GM19351 (cell line): ENCODE data around the gene FMNL1.
"Not testable (repeated sequence)": the region's sequence is repeated elsewhere in the genome, so short reads cannot be mapped to it uniquely, and the experiment has no call there.

ENCODE experiments used
- ATAC-seq: cut with Tn5 transposase; IDR thresholded peaks from one replicate; pipeline ENCODE4 v1.9.1; 2021; ENCODE audit warnings: mild to moderate bottlenecking, moderate library complexity; ENCODE audit not compliant: unreplicated experiment

FMNL1 gene

DNA sequence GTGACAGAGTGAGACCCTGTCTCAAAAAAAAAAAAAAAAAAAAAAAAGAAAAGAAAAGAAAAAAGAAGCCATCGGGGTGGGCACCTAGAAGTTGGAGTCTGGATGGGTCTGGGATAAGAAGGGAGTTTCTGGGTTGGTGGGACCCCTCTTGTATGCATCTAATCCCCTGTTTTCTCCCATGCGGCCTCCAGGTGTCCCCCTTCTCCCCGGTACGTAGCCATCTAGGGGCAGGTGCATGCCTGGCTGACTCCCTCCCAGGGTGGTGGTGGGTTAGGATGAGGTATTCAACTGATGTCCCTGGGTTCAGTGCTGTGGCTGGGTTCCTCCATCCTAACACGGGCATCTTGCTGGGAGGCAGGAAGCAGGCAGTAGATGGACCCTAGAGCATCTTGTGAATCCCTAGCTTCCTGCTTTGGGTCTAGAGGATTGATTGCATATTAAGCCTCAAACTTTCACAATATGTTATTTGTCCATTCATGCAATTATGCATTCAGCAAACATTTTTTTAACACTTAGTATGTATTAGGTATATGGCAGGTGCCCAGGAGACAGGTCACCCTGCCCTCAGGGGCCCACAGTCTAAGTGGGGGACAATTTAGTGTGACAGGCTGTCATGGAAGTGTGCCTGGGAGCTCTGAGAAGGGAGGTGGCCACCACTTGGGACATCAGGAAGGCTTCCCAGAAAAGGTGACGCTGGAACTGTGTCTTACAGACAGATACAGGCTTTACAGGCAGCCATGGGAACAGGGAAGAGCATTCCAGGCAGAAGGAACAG lies 13.1 kb downstream of the FMNL1 start:
- no peak for ATAC-seq

DNA sequence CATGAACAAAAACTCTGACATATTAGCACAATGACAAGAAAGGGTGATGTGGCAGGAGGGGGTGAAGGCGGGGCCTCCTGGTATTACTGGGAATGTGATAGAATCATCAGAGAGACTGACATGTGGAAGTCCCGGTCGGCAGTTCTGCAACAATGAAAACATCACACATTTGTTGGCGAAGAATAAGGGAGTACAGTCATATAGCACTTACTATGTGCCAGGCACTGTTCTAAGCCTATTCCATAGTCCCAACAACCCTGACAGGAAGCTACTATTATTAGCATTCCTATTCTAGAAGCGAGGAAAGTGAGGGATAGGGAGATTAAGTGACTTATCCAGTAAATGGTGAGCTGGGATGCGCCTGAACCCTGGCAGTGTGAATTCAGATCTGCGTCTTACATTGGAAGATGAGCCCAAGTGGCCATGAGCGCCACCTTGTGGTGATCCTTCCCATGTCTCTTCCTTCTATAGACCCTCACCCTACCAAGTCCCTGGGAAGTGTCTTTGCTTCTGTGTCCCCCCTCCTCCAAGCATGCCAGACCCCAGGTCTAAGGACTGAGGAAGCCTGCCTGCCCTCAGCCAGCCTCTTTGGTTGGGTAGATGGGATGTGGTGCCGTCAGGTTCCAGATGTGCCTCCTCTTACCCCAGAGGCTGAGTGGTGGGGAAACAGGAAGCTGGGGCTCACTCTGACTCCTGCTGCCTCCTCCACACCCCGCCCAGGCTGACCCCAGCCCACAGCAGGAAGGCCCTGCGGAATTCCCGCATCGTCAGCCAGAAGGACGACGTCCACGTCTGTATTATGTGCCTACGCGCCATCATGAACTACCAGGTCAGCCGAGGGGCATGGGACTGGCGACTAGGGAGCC lies 14.0 kb downstream of the FMNL1 start:
- no peak for ATAC-seq

DNA sequence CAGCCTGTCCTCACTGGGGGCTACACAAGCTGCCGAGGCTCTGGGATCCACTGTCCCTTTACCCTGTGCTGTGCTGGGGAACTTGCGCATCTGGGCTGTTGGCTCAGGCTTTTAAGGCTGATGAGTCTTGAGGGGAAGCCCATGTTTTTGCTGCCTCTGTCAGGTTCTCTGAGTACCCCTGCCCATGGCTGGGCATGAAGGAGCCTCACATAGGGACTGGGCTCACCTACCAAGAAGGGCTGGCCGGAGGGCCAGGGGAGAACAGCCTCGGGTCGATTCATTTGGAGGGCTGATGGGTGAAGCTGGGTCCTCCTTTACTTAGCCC lies 14.6 kb downstream of the FMNL1 start:
- ATAC-seq, result no peak

- no peak for ATAC-seq
These were observed 16.0 kb downstream of the FMNL1 start for GRCh38 chr17:45237686-45238085.

DNA sequence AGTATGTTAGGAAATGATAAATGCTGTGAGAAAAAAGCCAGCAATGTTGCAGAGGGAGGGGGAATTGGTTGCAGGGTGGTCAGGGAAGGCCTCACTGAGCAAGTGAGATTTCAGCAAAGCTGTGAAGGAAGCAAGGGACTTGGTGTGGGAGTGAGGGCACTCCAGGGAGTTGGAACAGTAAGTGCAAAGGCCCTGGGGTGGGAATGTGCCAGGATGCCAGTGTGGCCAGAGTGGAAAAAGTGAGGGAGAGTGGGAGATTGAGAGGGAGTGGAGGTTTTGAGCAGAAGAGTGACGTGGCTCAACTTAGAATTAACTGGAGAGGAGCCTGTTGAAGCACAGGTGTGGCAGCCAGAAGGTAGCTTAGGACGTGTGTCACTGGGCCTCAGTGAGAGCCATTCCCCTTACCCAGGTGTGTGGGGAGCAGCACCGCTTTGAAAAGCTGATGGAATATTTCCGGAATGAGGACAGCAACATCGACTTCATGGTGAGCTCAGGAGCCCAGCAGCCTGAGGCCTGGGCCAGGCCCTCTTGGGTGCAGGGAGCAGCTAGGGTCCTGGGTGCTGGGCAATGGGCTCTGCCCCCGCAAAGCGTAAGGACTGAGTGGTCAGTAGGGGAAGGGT lies 16.6 kb downstream of the FMNL1 start:
- ATAC-seq, result no peak

- ATAC-seq, result no peak
These were observed 19.2 kb downstream of the FMNL1 start for GRCh38 chr17:45240905-45241327.

- ATAC-seq, result no peak
These were observed 19.8 kb downstream of the FMNL1 start for GRCh38 chr17:45241328-45242028.

- no peak for ATAC-seq
These were observed 20.3 kb downstream of the FMNL1 start for GRCh38 chr17:45242029-45242414.

GRCh38 chr17:45243750-45244149 lies 22.1 kb downstream of the FMNL1 start:
- no peak for ATAC-seq

DNA sequence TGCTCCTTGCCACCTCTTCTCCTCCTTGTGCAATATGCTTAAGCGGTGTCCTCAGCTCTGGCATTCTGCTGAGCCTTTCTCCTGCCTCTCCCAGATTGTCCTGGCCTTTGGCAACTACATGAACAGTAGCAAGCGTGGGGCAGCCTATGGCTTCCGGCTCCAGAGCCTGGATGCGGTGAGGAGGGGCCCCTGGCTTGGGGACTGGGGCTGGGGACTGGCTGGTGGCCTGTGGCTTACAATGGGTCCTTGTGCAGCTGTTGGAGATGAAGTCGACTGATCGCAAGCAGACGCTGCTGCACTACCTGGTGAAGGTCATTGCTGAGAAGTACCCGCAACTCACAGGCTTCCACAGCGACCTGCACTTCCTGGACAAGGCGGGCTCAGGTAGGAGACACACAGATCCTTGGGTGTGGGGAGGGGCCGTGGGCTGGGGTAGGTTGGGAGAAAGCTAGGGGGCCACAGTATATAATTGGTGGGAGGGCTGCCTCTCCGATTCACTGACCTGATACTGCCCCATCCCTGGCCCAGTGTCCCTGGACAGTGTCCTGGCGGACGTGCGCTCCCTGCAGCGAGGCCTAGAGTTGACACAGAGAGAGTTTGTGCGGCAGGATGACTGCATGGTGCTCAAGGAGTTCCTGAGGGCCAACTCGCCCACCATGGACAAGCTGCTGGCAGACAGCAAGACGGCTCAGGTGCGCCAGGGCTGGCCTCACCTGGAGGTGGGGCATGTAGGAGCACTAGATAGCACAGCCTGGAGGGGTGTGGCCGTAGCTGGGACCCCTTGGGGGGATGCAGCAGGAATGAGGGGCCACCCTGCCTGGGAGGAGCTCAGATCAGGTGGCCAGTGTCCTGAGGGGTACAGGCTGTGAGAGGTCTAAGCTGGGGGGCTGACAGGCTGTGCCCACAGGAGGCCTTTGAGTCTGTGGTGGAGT lies 23.3 kb downstream of the FMNL1 start:
- no peak for ATAC-seq

GRCh38 chr17:45246338-45246737 lies 24.7 kb downstream of the FMNL1 start:
- no peak for ATAC-seq

GRCh38 chr17:45246861-45247428 lies 25.3 kb downstream of the FMNL1 start:
- no peak for ATAC-seq

DNA sequence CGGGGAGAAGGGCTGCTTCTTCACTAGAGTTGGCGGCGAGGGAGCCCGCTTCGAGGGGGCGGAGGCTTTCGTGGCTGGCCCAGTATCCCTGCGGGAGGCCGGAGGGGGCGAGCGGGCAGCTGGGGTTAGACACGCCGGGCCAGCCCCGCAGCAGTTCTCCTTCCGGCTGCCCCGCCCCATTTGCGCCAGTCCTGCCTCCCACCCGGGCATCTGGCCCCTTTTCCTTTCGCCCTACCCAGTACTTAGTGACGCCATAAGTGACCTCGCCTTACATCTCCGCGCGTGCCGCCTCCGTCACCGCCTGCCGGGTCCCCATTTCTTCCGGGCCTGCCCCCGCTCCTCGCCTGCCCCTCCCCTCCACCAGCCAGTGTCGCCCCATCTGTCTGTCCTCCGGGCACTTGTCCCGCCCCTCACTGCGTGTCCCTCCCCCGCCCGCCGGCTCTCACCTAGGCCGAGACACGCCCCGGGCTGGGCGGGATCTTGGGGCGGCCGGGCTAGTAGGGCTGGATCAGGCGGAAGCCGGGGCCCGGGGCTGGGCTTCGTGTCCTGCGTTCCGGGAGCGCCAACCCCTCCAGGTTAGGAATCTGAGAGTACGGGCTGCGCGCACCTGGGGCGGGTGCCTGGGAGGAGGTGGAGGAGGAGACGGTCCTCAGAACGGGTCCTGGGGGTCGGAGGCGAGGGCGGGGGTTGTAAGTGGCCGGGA lies 25.9 kb downstream of the FMNL1 start:
- peak; percentile 79 for ATAC-seq

DNA sequence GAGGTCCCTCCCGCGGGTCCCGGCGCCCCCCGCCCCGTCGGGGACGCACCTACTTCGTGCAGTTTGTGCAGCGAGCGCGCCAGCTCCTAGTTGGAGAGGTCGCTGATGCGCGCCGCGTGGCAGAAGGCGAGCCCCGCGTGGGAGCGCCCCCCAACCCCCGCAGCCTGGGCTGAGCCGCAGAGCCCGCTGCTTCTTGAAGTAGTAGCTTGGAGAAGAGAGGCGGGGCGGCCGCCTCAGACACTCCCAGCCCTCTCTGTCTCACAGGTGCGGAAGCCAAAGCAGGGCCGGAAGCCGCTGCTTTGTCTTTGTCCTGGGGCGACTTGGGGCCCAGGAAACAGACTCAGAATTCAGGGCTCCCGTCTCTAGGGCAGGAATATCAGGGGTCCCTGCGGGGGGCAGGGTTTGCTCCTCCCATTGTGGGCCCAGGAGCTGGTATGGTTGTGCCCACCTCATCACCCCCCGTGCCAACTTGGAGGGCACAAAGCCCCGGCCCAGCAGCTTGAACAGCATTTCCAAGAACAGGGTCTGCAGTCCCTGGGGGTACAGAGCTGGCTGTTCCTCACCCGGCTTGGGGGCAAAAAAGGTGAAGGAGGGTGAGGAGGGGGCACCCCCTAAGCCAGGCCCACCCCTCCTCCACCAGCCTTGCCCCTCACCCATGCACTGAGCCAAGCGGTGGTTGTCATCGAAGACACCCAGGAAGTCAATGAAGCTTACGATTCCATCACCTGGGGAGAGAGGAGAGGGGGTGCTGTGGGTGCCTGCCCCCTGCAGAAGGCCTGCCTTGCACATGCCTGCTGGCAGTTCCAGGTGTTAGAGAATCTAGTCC lies 26.7 kb downstream of the FMNL1 start:
- ATAC-seq, result peak; percentile 70

DNA sequence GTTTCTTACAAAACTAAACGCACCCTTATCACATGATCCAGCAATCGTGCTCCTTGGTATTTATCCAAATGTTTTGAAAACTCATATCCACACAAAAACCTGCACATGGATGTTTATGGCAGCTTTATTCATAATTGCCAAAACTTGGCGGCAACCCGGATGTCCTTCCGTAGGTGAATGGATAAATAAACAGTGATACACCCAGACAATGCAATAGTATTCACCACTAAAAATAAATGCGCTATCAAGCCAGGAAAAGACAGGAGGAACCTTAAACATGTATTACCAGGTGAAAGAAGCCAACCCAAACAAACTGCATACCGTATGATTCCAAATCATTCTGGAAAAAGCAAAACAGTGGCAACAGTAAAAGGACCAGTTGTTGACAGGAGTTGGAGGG lies 30.2 kb downstream of the FMNL1 start:
- no peak for ATAC-seq

- not testable (repeated sequence) for ATAC-seq
These were observed 31.6 kb downstream of the FMNL1 start for GRCh38 chr17:45253237-45253636.

DNA sequence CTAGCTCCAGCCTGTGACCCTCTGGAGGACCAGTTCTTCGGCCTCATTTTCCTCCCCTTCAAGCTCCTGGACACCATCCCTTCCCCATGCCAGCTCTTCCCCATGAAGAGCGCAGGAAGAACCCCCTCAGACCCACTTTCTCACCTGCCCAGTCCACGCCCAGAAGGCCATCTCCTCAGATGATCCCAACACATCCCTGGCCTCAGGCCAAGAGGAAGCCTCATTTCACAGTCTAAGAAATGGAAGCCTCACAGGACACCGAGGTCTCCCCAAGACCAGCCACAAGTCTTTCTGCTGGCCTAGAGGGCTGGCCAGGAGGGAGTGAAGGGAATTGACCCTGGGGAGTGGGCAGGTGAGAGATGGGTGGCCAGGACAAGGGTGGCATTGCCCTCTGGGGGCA lies 32.2 kb downstream of the FMNL1 start:
- ATAC-seq, result no peak

DNA sequence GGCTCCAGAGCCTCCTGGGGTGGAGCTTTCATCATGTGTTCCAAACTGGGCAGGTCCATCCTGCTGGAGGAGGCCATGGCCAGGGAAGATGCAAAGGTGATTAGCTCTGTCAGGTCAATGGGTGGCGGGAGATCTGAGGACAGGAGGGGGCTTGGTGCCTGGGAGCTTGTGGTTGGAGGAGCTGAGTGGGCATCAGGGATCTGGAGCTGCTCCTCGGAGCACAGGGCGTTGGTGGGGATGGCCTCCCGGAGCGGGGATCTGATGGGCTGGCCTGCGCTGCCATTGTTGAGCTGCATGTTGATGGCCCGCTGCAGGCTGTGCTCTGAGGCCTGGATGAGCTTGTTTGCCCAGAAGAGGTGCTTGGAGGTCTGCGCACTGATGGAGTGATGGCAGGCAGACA lies 33.7 kb downstream of the FMNL1 start:
- no peak for ATAC-seq
